Activated naive CD4-positive, alpha-beta T cell treated with anti-CD3 and anti-CD28 coated beads, Interleukin-2, amount 50 U/mL, for 24 hours (primary cell): ENCODE data around the gene OR4A47.
"Not testable (repeated sequence)": the region's sequence is repeated elsewhere in the genome, so short reads cannot be mapped to it uniquely, and the experiment has no call there.

ENCODE experiments used
- H3K27ac Mint-ChIP-seq: one replicate; pipeline ENCODE4 v1.8.0; 2021; ENCODE audit warnings: mild to moderate bottlenecking, mixed read lengths
- H3K27me3 Mint-ChIP-seq: one replicate; pipeline ENCODE4 v1.8.0; 2021; ENCODE audit warnings: mixed read lengths
- H3K36me3 Mint-ChIP-seq: one replicate; pipeline ENCODE4 v1.8.0; 2021; ENCODE audit warnings: mixed read lengths
- H3K4me1 Mint-ChIP-seq: one replicate; pipeline ENCODE4 v1.8.0; 2021; ENCODE audit warnings: mixed read lengths
- H3K4me3 Mint-ChIP-seq: one replicate; pipeline ENCODE4 v1.8.0; 2021; ENCODE audit warnings: mild to moderate bottlenecking, mixed read lengths
- H3K9me3 Mint-ChIP-seq: one replicate; pipeline ENCODE4 v1.8.0; 2021; ENCODE audit warnings: mixed read lengths

Gene OR4A47, protein sequence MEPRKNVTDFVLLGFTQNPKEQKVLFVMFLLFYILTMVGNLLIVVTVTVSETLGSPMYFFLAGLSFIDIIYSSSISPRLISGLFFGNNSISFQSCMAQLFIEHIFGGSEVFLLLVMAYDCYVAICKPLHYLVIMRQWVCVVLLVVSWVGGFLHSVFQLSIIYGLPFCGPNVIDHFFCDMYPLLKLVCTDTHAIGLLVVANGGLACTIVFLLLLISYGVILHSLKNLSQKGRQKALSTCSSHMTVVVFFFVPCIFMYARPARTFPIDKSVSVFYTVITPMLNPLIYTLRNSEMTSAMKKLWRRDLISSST

DNA sequence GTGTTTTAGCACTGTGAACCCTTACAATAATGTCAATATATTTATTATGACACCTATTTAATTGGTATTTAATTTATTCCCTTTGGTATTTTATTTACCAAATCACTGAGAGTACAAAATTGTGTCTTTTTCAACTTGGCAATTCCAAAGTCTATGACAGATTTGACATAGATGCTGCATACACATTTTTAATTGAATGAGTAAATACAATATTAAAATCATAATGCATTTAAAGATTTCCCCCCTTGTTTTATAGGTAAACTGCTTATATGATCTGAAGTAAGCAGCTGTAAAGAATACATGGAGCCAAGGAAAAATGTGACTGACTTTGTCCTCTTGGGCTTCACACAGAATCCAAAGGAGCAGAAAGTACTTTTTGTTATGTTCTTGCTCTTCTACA is at the start of gene OR4A47:
OR4A47 (plus strand) TSS at position 301 of the 400 bp plus-strand sequence; CDS start at position 301, 0 bp downstream.
- peaks cover 11% of the 10 kb centered on the region for H3K9me3 Mint-ChIP-seq
- not testable (repeated sequence) for H3K4me3 Mint-ChIP-seq, H3K27me3 Mint-ChIP-seq, H3K36me3 Mint-ChIP-seq, H3K4me1 Mint-ChIP-seq, H3K27ac Mint-ChIP-seq

- not testable (repeated sequence) for H3K4me3 Mint-ChIP-seq, H3K36me3 Mint-ChIP-seq, H3K27ac Mint-ChIP-seq, H3K27me3 Mint-ChIP-seq, H3K4me1 Mint-ChIP-seq
- H3K9me3 Mint-ChIP-seq, result peaks cover 11% of the 10 kb centered on the region
These were observed 32.7 kb upstream of the OR4A47 start for GRCh38 chr11:48455909-48456308.

- not testable (repeated sequence) for H3K4me3 Mint-ChIP-seq, H3K27me3 Mint-ChIP-seq, H3K27ac Mint-ChIP-seq, H3K36me3 Mint-ChIP-seq, H3K4me1 Mint-ChIP-seq, H3K9me3 Mint-ChIP-seq
These were observed 14.6 kb upstream of the OR4A47 start for GRCh38 chr11:48473966-48474365.

DNA sequence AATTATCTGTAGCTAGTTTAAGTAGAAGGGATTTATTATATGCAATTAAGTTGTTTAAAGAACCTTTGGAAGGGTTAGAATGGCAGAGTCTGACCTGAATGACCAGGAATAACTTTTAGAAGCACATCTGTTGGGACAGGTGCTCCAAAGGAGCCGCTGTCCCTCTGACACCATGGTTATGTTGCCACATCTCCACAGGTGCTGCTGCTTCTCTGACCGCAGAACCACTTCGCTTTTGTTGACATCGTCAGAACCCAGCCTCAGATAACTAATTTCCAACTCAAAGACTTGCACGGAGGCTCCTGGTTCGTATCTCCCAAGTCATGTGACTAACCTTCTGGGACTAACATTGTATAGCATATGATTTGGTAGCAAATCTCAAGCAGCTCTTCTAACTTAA is 13.9 kb upstream of the OR4A47 start:
- not testable (repeated sequence) for H3K4me3 Mint-ChIP-seq, H3K4me1 Mint-ChIP-seq, H3K9me3 Mint-ChIP-seq, H3K27me3 Mint-ChIP-seq, H3K36me3 Mint-ChIP-seq, H3K27ac Mint-ChIP-seq

DNA sequence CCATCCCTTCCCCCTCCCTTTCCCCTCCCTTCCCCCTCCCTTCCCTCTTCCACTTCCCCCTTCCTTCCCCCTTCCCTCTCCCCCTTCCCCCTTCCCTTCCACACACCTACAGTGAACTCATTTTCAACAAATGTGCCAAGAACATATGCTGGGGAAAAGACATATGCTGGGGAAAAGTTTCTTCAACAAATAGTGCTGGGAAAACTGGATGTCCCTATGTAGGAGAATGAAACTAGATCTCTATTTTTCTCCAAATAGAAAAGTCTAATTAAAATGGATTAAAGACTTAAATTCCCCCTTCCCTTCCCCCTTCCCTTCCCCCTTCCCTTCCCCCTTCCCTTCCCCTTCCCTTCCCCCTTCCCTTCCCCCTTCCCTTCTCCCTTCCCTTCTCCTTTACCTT is 17.6 kb downstream of the OR4A47 start:
- H3K27ac Mint-ChIP-seq, H3K36me3 Mint-ChIP-seq: not testable (repeated sequence)

GRCh38 chr11:48538991-48539390 is 50.4 kb downstream of the OR4A47 start:
- H3K4me1 Mint-ChIP-seq, result no peaks in the 10 kb centered on the region
- no peak overlapping the region for H3K4me3 Mint-ChIP-seq
- H3K36me3 Mint-ChIP-seq, result no peaks in the 10 kb centered on the region
- H3K9me3 Mint-ChIP-seq, result no peaks in the 10 kb centered on the region
- H3K27me3 Mint-ChIP-seq, result no peaks in the 10 kb centered on the region
- no peak overlapping the region for H3K27ac Mint-ChIP-seq

More for the DNA sequence above, 17.6 kb downstream of the OR4A47 start:
- H3K4me1 Mint-ChIP-seq, H3K9me3 Mint-ChIP-seq, H3K4me3 Mint-ChIP-seq, H3K27me3 Mint-ChIP-seq: not testable (repeated sequence)
